Fibroblast of lung (primary cell): ENCODE data around the gene MOBP.
A peak's percentile ranks its signal among the peaks of the same experiment; 100 is the strongest.

Source experiments
- EZH2 ChIP-seq: IDR thresholded peaks from 2 replicates; pipeline ENCODE4 v1.5.1; 2012; ENCODE audit warnings: low read length, control low read depth, mild to moderate bottlenecking; ENCODE audit errors: missing control alignments
- TF ChIP-seq, protein P1 (sequence below), 2 donors: IDR thresholded peaks in 1 of 2; conservative IDR thresholded peaks in 1 of 2; 1 replicate in 1 of 2; 2 replicates in 1 of 2; pipeline ENCODE4 v1.5.1; 2011 to 2012; ENCODE audit warnings: low read length in 2 of 2, control low read depth in 1 of 2, inconsistent platforms in 1 of 2, low read depth in 1 of 2, mild to moderate bottlenecking in 1 of 2

DNA sequence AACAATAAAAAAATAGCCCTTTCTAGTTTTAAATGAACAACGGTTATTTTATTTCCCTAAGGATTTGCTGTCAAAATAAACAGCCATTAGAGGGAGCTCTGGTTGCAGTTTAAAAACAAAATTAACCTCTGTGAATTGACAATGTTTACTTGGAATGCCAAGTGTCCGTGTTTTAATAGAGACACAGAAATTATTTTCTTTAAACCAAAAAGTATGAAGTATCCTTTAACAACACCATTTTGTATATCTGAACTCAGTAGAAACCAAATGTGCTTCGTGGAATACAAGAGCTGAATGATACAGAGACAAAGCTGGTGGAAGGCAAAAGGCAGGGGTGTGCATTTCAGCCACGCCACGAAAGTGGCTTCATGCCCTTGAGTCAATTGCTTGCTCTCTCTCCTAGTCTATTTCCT, 74.4 kb downstream of the MOBP start:
- TF ChIP-seq, protein P1, sequence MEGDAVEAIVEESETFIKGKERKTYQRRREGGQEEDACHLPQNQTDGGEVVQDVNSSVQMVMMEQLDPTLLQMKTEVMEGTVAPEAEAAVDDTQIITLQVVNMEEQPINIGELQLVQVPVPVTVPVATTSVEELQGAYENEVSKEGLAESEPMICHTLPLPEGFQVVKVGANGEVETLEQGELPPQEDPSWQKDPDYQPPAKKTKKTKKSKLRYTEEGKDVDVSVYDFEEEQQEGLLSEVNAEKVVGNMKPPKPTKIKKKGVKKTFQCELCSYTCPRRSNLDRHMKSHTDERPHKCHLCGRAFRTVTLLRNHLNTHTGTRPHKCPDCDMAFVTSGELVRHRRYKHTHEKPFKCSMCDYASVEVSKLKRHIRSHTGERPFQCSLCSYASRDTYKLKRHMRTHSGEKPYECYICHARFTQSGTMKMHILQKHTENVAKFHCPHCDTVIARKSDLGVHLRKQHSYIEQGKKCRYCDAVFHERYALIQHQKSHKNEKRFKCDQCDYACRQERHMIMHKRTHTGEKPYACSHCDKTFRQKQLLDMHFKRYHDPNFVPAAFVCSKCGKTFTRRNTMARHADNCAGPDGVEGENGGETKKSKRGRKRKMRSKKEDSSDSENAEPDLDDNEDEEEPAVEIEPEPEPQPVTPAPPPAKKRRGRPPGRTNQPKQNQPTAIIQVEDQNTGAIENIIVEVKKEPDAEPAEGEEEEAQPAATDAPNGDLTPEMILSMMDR (conservative IDR thresholded peaks at IDR 0.05 in 1 of 2, IDR thresholded peaks at IDR 0.05 in 1 of 2; ENCODE audit: low read depth in 1 of 2, low read length in 2 of 2), result peak; percentile 30 to 50
- TF ChIP-seq EZH2, result no peak
